ENCODE results near the gene TROAP.

The TROAP gene

GRCh38 chr12:49294804-49295081 is 28.3 kb upstream of the TROAP start:
- peaks cover 27% of the 10 kb centered on the region for H3K36me3 ChIP-seq
- no peak for TF ChIP-seq CTCF (IDR thresholded peaks at IDR 0.05; ENCODE audit: low read depth, low read length)
- DNase-seq: no peak
- H3K4me3 ChIP-seq (ENCODE audit: low read depth, low read length): peak overlapping the region; percentile 89
- H3K27me3 ChIP-seq: no peaks in the 10 kb centered on the region
- H3K4me1 ChIP-seq: peaks cover 3% of the 10 kb centered on the region; the same call in 1 of the 2 replicates
- H3K9me3 ChIP-seq: no peaks in the 10 kb centered on the region

GRCh38 chr12:49295082-49295936 is 27.7 kb upstream of the TROAP start, which contains the start of gene PRPH:
Gene PRPH (plus strand): TSS chr12:49295147. CDS start chr12:49295201, 54 bp downstream.
- TF ChIP-seq CTCF (IDR thresholded peaks at IDR 0.05; ENCODE audit: low read depth, low read length): peak; percentile 15
- peaks cover 27% of the 10 kb centered on the region for H3K36me3 ChIP-seq
- H3K9me3 ChIP-seq: no peaks in the 10 kb centered on the region
- peak; percentile 80 for DNase-seq
- H3K4me3 ChIP-seq (ENCODE audit: low read depth, low read length): peak within 1 kb of the TSS; percentile 89
- H3K27me3 ChIP-seq: no peaks in the 10 kb centered on the region
- peaks cover 3% of the 10 kb centered on the region; the same call in 1 of the 2 replicates for H3K4me1 ChIP-seq

- peak; percentile 67 for DNase-seq
- H3K4me3 ChIP-seq (ENCODE audit: low read depth, low read length): peak overlapping the region; percentile 89
Measured at GRCh38 chr12:49296034-49296835, 26.8 kb upstream of the TROAP start.

GRCh38 chr12:49296836-49297694 is 26.0 kb upstream of the TROAP start:
- Histone ChIP-seq H3K9me3 (no peaks in the 10 kb centered on the region), H3K36me3 (peaks cover 27% of the 10 kb centered on the region), H3K4me3 (ENCODE audit: low read depth, low read length) (peak overlapping the region; percentile 89), H3K4me1 (peaks cover 6% of the 10 kb centered on the region), H3K27me3 (no peaks in the 10 kb centered on the region)
- peak; percentile 48 for DNase-seq
- no peak for TF ChIP-seq CTCF (IDR thresholded peaks at IDR 0.05; ENCODE audit: low read depth, low read length)

More at GRCh38 chr12:49296034-49296835, 26.8 kb upstream of the TROAP start:
- Histone ChIP-seq H3K9me3 (no peaks in the 10 kb centered on the region), H3K4me1 (peaks cover 3% of the 10 kb centered on the region; the same call in 1 of the 2 replicates), H3K36me3 (peaks cover 27% of the 10 kb centered on the region), H3K27me3 (no peaks in the 10 kb centered on the region)
- TF ChIP-seq CTCF (IDR thresholded peaks at IDR 0.05; ENCODE audit: low read depth, low read length): peak; percentile 70

DNA sequence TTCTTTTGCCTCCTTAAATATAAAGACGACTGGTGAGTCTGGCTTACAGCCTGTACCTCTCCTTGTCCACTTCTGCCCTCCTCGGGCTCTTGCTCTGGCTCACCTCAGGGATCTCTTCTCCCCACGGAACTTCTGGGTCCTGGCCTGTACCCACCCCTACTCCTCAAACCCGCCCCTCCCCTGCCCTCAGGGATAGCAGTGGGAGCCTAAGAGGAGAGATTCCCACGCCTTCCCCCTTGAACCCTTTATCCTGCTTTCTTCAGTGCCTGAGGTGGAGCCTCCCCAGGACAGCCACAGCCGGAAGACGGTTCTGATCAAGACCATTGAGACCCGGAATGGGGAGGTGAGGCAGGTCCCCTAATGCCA is 25.4 kb upstream of the TROAP start:
- no peak for TF ChIP-seq CTCF (IDR thresholded peaks at IDR 0.05; ENCODE audit: low read depth, low read length)
- Histone ChIP-seq H3K27me3 (no peaks in the 10 kb centered on the region), H3K36me3 (peaks cover 27% of the 10 kb centered on the region), H3K4me1 (peaks cover 6% of the 10 kb centered on the region), H3K4me3 (ENCODE audit: low read depth, low read length) (no peak overlapping the region), H3K9me3 (no peaks in the 10 kb centered on the region)
- no peak for DNase-seq
